Mesendoderm (in vitro differentiated cells): ENCODE results near the gene P2RX2.

Experiments used
- DNase-seq: peaks from one replicate; pipeline ENCODE4 v3.0.0; 2013
- H2AK5ac ChIP-seq: 2 replicates; pipeline ENCODE4 v1.6.1; 2013; ENCODE audit warnings: low read length, inconsistent platforms
- H2BK120ac ChIP-seq: 2 replicates; pipeline ENCODE4 v1.6.1; 2013; ENCODE audit warnings: low read depth, mild to moderate bottlenecking, low read length, moderate library complexity, mixed read lengths
- H2BK15ac ChIP-seq: replicated peaks from 2 replicates; pipeline ENCODE4 v1.6.1; 2013; ENCODE audit warnings: low read depth, mild to moderate bottlenecking, moderate library complexity
- H2BK5ac ChIP-seq: 2 replicates; pipeline ENCODE4 v1.6.1; 2013; ENCODE audit warnings: low read length, inconsistent platforms
- H3K18ac ChIP-seq: 2 replicates; pipeline ENCODE4 v1.6.1; 2013; ENCODE audit warnings: mild to moderate bottlenecking, low read length, mixed read lengths
- H3K23ac ChIP-seq: one replicate; pipeline ENCODE4 v1.6.1; 2013; ENCODE audit warnings: low read length
- H3K27ac ChIP-seq: 2 replicates; pipeline ENCODE4 v1.5.1; 2013; ENCODE audit warnings: low read depth, mild to moderate bottlenecking, inconsistent platforms, low read length, moderate library complexity
- H3K27me3 ChIP-seq: 2 replicates; pipeline ENCODE4 v1.6.1; 2013; ENCODE audit warnings: low read length, control low read depth, mild to moderate bottlenecking, inconsistent platforms; ENCODE audit not compliant: insufficient read depth, poor library complexity
- H3K36me3 ChIP-seq: 2 replicates; pipeline ENCODE4 v1.6.1; 2013; ENCODE audit warnings: low read length, inconsistent platforms; ENCODE audit not compliant: control insufficient read depth, insufficient read depth
- H3K4ac ChIP-seq: one replicate; pipeline ENCODE4 v1.6.1; 2013; ENCODE audit warnings: low read depth, mild to moderate bottlenecking, low read length, moderate library complexity
- H3K4me1 ChIP-seq: 2 replicates; pipeline ENCODE4 v1.6.1; 2013; ENCODE audit warnings: low read depth, low read length, inconsistent platforms; ENCODE audit not compliant: control insufficient read depth
- H3K4me2 ChIP-seq: 2 replicates; pipeline ENCODE4 v1.6.1; 2013; ENCODE audit warnings: low read length
- H3K4me3 ChIP-seq: 2 replicates; pipeline ENCODE4 v1.5.1; 2013; ENCODE audit warnings: mild to moderate bottlenecking, low read length
- H3K56ac ChIP-seq: one replicate; pipeline ENCODE4 v1.6.1; 2013; ENCODE audit warnings: low read length
- H3K79me1 ChIP-seq: 2 replicates; pipeline ENCODE4 v1.6.1; 2013; ENCODE audit warnings: low read length, inconsistent platforms
- H3K79me2 ChIP-seq: 2 replicates; pipeline ENCODE4 v1.6.1; 2013; ENCODE audit warnings: mild to moderate bottlenecking, low read length; ENCODE audit not compliant: control insufficient read depth, insufficient read depth
- H3K9ac ChIP-seq: 2 replicates; pipeline ENCODE4 v1.6.1; 2013; ENCODE audit warnings: low read length, inconsistent platforms
- H4K5ac ChIP-seq: one replicate; pipeline ENCODE4 v1.6.1; 2013; ENCODE audit warnings: low read length
- H4K8ac ChIP-seq: one replicate; pipeline ENCODE4 v1.6.1; 2013; ENCODE audit warnings: low read depth, mild to moderate bottlenecking, control low read depth, low read length, moderate library complexity
- WGBS: extraction: QIAGEN DNeasy Blood & Tissue Kit; methylation state at CpG from one replicate; pipeline ENCODE4 v1.1.7; 2013; ENCODE audit warnings: low lambda C conversion rate, missing lambda C conversion rate; ENCODE audit not compliant: insufficient coverage; ENCODE audit errors: extremely low coverage; 5-methylcytosine and 5-hydroxymethylcytosine counted together

P2RX2 gene

DNA sequence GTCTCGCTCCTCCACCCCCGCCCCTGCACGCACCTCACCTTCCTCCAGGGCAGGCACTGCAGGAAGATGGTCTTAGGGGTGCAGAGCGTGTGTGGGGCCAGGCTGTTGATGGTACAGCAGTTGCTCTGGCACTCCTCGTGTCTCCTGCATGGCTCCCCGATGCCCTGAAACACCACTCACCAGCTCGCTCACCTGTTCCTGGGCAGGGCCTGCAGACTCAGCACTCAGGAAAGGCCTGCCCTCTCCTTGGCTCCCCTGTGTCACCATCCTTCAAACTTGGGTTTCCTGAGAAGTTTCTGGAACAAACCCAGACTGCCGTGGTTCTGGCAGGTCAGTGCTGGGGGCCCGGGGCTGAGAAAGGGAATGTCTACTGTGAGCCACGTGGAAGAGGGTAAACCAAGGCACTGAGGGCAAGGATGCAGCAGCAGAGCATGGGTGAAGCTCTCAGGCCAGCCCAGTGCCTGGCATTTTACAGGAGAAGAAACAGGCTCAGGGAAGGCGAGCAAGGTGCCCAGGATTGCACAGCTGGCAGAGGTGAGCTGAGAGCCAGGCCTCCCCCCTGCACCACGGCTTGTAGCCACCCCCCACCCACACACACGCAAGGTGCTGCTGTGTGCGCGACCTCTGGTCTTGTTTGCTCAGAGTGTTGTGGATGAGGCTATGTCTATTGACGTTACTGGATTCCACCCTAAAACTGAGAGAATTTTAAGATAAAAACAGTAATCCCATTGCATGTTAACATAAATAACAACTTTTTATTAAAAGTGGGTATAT is 13.7 kb upstream of the P2RX2 start:
- Histone ChIP-seq H3K56ac (no peak overlapping the region), H3K27me3 (no peaks in the 10 kb centered on the region), H2BK15ac (no peak overlapping the region), H3K4me3 (no peak overlapping the region), H3K4me2 (no peak overlapping the region), H3K23ac (no peak overlapping the region), H3K9ac (no peak overlapping the region), H3K79me1 (no peaks in the 10 kb centered on the region), H4K8ac (no peak overlapping the region), H3K79me2 (no peaks in the 10 kb centered on the region), H2AK5ac (no peak overlapping the region), H4K5ac (no peak overlapping the region), H3K4ac (no peak overlapping the region), H3K18ac (no peak overlapping the region), H2BK120ac (no peak overlapping the region), H2BK5ac (no peak overlapping the region), H3K36me3 (no peaks in the 10 kb centered on the region), H3K4me1 (no peaks in the 10 kb centered on the region), H3K27ac (no peak overlapping the region)
- no CpG with 5 or more reads among the region's 16 CpGs for WGBS
- no peak for DNase-seq

DNA sequence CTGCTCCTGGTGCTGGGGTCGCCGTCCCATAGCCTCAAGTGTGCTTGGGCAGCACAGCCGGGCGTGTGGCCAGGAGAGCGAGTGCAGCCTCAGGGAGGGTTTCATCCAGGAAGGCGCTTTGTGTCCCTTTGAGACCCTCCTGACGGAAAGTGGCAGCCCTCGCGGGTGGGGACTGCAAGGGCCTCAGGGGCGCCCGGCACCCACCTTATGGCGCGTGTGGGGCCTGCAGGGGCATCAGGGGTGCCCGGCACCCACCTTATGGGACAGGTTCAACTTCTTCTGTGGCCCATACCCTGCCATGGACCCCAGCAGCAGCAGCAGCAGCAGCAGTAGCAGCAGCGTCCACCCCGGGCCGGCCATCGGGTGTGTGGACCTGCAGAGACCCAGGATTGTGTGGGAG is 12.7 kb upstream of the P2RX2 start:
- no peak overlapping the region for H3K27ac ChIP-seq
- WGBS = no CpG with 5 or more reads among the region's 18 CpGs
- H3K18ac ChIP-seq = no peak overlapping the region
- H4K8ac ChIP-seq = no peak overlapping the region
- H3K4me3 ChIP-seq = no peak overlapping the region
- no peak overlapping the region for H3K4me2 ChIP-seq
- no peaks in the 10 kb centered on the region for H3K79me1 ChIP-seq
- H2BK15ac ChIP-seq = no peak overlapping the region
- no peaks in the 10 kb centered on the region for H3K4me1 ChIP-seq
- H4K5ac ChIP-seq = no peak overlapping the region
- H3K9ac ChIP-seq = no peak overlapping the region
- no peak overlapping the region for H3K23ac ChIP-seq
- H3K36me3 ChIP-seq = no peaks in the 10 kb centered on the region
- H3K27me3 ChIP-seq = no peaks in the 10 kb centered on the region
- H3K56ac ChIP-seq = no peak overlapping the region
- H3K79me2 ChIP-seq = no peaks in the 10 kb centered on the region
- no peak overlapping the region for H3K4ac ChIP-seq
- no peak for DNase-seq
- H2AK5ac ChIP-seq = no peak overlapping the region
- no peak overlapping the region for H2BK5ac ChIP-seq
- no peak overlapping the region for H2BK120ac ChIP-seq

DNA sequence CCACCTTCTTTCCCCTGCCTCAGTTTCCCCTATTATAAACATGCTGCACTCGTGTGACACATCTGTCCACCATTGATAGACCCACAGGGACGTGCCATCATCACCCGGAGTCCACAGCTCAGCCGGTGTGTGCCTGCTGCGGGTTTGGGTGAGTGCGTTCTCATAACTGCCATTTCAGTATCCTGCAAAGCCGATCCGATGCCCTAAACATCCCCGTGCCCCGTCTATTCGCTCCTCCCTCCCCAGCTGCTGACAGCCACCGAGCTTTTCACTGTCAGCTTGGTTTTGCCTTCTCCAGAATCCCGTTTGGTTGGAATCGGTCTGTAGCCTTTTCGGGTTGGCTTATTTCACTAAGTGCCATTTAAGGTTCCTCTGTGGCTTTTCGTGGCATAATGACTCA is 12.1 kb upstream of the P2RX2 start:
- Histone ChIP-seq H3K23ac (no peak overlapping the region), H3K27ac (no peak overlapping the region), H3K4me2 (no peak overlapping the region), H3K4me1 (no peaks in the 10 kb centered on the region), H3K18ac (no peak overlapping the region), H3K79me2 (no peaks in the 10 kb centered on the region), H3K4me3 (no peak overlapping the region), H3K4ac (no peak overlapping the region), H3K9ac (no peak overlapping the region), H3K27me3 (no peaks in the 10 kb centered on the region), H2BK120ac (no peak overlapping the region), H3K79me1 (no peaks in the 10 kb centered on the region), H3K56ac (no peak overlapping the region), H4K8ac (no peak overlapping the region), H2BK15ac (no peak overlapping the region), H4K5ac (no peak overlapping the region), H3K36me3 (no peaks in the 10 kb centered on the region), H2BK5ac (no peak overlapping the region), H2AK5ac (no peak overlapping the region)
- no CpG with 5 or more reads among the region's 16 CpGs for WGBS
- no peak for DNase-seq

DNA sequence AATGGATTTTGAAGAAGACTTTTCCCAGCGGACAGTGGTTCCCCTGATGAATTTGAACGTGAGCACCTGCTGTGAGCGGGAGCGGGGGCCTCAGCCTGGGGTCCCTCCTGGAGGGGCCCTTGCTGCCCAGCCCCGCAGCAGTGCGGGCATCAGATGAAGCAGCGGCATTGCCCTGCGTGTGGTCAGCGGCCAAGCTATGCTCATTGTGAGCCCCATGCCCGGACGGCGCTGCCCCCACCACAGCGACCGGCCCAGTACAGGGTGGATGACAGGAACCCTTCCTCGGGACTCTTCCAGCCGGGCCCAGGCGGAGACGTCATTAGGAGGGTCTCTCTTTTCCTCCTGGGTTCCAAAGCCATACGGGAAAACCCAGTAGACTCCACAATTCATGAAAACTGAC is 11.6 kb upstream of the P2RX2 start:
- Histone ChIP-seq H3K4me1 (no peaks in the 10 kb centered on the region), H2BK120ac (no peak overlapping the region), H3K27ac (no peak overlapping the region), H3K23ac (no peak overlapping the region), H3K56ac (no peak overlapping the region), H2BK15ac (no peak overlapping the region), H3K9ac (no peak overlapping the region), H2AK5ac (no peak overlapping the region), H3K4me2 (no peak overlapping the region), H3K18ac (no peak overlapping the region), H3K36me3 (no peaks in the 10 kb centered on the region), H4K5ac (no peak overlapping the region), H3K4me3 (no peak overlapping the region), H2BK5ac (no peak overlapping the region), H4K8ac (no peak overlapping the region), H3K79me2 (no peaks in the 10 kb centered on the region), H3K27me3 (no peaks in the 10 kb centered on the region), H3K4ac (no peak overlapping the region), H3K79me1 (no peaks in the 10 kb centered on the region)
- no CpG with 5 or more reads among the region's 19 CpGs for WGBS
- no peak for DNase-seq

DNA sequence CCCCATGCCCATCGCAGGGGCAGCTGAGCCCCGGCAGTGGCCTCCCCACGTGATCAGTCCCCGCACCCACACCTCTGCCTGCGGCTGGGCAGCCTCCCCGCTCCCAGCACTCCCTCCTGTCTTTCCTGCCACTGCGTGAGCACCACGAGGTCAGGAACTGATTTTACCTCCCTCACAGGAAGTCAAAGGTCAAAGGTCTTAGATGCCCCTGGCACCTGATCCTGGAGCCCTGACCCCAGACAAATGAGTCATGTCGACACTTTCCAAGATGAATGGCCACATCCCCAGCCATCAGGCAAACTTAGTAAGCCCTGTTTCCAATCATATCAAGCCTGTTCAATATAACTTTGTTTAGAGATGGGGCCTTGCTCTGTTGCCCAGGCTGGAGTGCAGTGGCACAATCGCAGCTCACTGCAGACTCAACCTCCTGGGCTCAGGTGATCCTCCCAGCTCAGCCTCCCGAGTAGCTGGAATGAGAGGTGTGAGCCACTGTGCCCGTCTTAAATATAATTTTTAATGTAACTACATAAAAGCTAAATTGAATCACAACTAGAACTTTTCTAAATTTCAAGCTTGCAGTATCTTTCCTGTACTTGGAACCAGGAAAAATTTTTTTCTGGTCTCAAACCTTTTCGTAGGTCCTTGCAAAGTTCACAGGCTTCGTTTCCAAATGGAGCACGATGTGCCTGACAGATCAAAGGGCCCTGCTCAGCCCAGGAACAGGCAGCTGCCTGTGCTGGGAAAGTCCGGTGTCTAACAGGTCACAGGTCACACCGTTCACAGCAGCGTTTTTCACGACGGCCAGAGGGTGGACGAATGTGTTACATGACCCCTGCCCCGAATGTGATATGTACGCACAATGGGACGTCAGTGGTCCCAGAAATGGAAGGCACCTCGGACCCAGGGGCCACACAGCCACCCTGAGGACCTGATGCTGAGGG is 10.1 kb upstream of the P2RX2 start:
- no peak overlapping the region for H3K4ac ChIP-seq
- H3K9ac ChIP-seq = no peak overlapping the region
- no peak overlapping the region for H4K5ac ChIP-seq
- H3K4me2 ChIP-seq = no peak overlapping the region
- DNase-seq = no peak
- no peak overlapping the region for H4K8ac ChIP-seq
- no peak overlapping the region for H3K56ac ChIP-seq
- no peak overlapping the region for H3K18ac ChIP-seq
- no peak overlapping the region for H3K23ac ChIP-seq
- no peaks in the 10 kb centered on the region for H3K79me2 ChIP-seq
- no peak overlapping the region for H2BK120ac ChIP-seq
- WGBS = no CpG with 5 or more reads among the region's 25 CpGs
- no peaks in the 10 kb centered on the region for H3K27me3 ChIP-seq
- no peaks in the 10 kb centered on the region for H3K36me3 ChIP-seq
- no peak overlapping the region for H2BK15ac ChIP-seq
- H3K4me1 ChIP-seq = no peaks in the 10 kb centered on the region
- no peak overlapping the region for H2AK5ac ChIP-seq
- no peak overlapping the region for H3K27ac ChIP-seq
- no peaks in the 10 kb centered on the region for H3K79me1 ChIP-seq
- no peak overlapping the region for H3K4me3 ChIP-seq
- no peak overlapping the region for H2BK5ac ChIP-seq
